ENCODE data around the gene SDR42E1. TPM values are rescaled to one million over a fixed set of nuclear protein-coding genes. Genes with fewer than 3 reads are reported as not detected.

Gene SDR42E1
- total and polyA plus RNA-seq, 2 of the 13 experiments (the other 11 are each of a cell fraction or from before 2014, with no cell fraction given): 0.01 to 0.13 TPM

GRCh38 chr16:82055728-82056549, 44.7 kb upstream of the SDR42E1 start (continued):
- TF ChIP-seq BATF2 (CRISPR knock-in tag; IDR thresholded peaks at IDR 0.05) (no peak), ARNTL (CRISPR knock-in tag; IDR thresholded peaks at IDR 0.05) (no peak), BCLAF1 (IDR thresholded peaks at IDR 0.05) (no peak), IKZF4 (CRISPR knock-in tag; IDR thresholded peaks at IDR 0.05; ENCODE audit: borderline replicate concordance, low read depth, not compliant biosample characterization) (no peak), ZBTB39 (CRISPR knock-in tag; IDR thresholded peaks at IDR 0.05) (0 out of 2 replicates have a peak, but pooled peaks have one; percentile 16), ZNF501 (CRISPR knock-in tag; IDR thresholded peaks at IDR 0.05) (no peak), SALL2 (CRISPR knock-in tag; IDR thresholded peaks at IDR 0.05) (no peak), ZKSCAN8 (CRISPR knock-in tag; IDR thresholded peaks at IDR 0.05; ENCODE audit: borderline replicate concordance) (no peak; the same call in 1 of the 2 replicates), SMARCE1 (IDR thresholded peaks at IDR 0.05; ENCODE audit: borderline replicate concordance) (no peak), ARID5B (CRISPR knock-in tag; IDR thresholded peaks at IDR 0.05) (peak; percentile 97), EZH2 (conservative IDR thresholded peaks at IDR 0.05; ENCODE audit: low read depth, low read length) (no peak), CBX1 (IDR thresholded peaks at IDR 0.05; ENCODE audit: low read depth) (no peak), LBX2 (CRISPR knock-in tag; IDR thresholded peaks at IDR 0.05; ENCODE audit: borderline replicate concordance) (no peak), ZNF574 (CRISPR knock-in tag; IDR thresholded peaks at IDR 0.05) (no peak), ONECUT2 (CRISPR knock-in tag; IDR thresholded peaks at IDR 0.05) (no peak)
